ENCODE results near the gene CYP2D6.
A peak's percentile ranks its signal among the peaks of the same experiment; 100 is the strongest.

The CYP2D6 gene

DNA sequence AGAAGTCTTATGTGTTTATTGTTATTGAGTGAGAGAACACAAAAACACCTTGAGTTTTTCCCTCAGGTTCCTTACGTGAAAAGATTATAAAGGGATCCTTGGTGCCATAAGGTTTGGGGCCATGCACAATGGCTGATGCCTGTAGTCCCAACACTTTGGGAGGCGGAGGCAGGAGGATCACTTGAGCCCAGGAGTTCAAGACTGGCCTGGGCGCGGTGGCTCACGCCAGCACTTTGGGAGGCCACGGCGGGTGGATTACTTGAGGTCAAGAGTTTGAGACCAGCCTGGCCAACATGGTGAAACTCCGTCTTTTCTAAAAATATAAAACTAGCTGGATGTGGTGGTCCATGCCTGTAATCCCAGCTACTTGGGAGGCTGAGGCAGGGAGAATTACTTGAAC lies 45.7 kb downstream of the CYP2D6 start:
- no peak for DNase-seq (ENCODE audit: low spot score)

DNA sequence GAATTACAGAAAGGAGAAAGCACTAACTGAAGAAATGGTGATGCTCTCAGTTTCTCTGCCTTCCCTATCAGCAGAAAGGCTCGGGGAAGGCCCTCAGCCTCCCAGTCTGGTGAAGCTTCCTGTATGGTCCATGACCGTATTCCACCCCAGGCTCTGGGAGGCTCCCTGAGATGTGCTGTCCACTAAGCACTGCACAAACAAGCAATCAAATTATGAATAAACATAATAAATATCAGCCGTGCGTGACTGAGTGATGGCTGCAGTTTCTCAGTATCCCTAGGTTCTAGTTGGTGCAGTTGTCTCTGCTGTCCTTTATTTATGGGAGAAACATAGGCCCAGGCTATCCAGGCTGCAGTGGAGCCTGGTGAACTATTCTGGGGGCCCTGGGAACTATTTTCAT lies 47.5 kb downstream of the CYP2D6 start:
- no peak for DNase-seq (ENCODE audit: low spot score)

DNA sequence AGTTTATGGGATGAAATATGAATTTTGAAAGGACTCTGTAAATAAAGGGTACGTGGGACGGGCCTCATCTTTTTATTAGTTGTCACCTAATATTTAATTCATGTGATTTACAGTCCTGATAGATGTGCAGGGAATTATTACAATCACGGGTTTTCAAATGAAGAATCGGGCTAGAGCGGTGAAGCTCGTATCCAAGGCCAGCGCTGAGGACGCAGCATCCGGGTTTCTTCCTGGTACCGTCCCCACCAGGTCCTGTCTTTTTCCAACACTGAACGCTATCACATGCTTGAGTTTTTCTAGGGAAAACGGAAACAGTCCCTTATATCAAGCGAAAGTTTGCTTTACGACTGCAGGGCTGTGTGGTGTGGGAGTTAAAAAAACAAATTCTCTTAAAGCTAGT lies 50.3 kb downstream of the CYP2D6 start:
- DNase-seq (ENCODE audit: low spot score): no peak

DNA sequence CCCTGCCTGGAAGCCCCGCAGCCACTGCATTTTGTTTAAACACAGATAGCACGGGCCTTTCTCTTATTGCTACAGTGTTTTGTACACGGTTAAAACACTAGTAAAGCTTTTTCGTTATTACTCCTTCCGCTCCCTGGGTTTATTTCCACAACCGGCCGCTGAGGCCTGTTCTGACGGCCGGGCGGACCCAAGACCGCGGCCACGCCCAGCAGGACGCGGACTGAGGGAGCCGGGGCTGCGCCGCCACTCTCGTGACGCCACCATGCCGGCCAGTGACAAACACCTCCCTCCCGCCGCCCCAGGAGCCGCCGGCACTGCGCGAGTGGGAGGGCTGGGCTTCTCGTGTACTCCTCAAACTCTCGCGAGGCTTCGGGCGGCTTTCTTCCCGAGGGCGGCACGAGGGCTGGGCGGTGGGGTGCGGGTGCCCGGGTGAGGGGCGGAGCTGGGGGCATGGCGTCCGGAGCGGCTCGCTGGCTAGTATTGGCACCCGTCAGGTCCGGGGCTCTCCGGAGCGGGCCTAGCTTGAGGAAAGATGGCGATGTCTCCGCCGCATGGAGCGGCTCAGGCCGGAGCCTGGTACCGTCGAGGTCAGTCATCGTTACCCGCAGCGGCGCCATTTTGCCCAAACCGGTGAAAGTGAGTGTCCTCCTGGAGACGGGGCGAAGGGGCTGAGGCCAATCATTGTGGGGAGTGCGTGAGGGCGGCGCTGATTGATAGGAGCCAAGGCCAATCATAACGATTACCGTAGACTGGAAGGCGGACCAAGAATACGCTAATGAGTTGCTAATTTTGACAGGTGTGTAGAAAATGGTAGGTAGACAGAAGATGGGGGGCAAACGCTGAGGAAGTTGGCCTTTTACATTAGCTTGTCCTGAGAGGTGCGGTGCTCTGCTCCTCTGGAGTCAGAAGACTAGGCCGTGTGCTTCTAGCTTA lies 51.0 kb downstream of the CYP2D6 start, which contains the start of gene SMDT1:
Gene SMDT1 (plus strand): TSS at position 382 of the 933 bp plus-strand sequence. CDS start 69 bp downstream, at position 451.
- peak; percentile 99 for DNase-seq (ENCODE audit: low spot score)

DNA sequence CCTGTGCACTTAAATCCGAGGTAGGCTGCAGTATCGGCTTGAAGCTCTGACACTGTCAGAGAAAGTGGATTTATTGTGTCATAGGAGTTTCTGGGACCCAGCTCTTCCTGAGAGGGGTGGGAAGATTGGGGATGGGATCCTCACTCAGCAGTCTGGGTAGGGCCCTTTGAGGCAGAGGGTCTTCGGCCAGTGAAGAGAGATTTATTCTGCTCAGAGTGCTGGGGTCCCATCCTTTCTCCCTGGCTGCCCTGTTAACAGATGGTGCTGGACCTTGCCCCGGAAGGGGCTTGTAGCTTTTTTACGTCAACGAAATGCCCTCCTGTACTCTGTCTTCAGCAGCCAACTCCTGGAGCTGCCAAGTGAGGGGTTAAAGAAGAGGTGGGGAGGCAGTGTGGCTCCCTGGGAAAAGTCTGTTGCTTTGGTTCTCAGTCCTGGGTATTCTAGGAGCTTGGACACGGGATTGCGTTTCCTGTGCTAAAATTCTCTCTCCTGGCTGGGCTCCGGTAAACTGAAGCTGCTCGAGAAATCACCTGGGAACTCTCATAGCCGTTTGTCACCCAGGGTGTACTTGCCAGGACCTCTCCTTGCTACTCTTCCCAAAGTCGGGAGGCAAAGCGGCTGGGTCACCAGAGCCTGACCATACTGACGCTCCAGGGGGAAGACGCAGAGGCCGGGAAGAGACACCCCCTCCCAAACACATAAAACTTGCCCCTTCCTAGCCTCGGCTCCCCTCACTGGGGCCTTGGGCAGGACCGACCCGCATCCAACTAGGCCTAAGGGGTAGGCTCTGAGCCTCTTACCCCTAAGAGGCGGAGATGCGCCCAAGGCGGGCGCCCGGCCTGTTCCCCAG lies 51.9 kb downstream of the CYP2D6 start:
- no peak for DNase-seq (ENCODE audit: low spot score)

DNA sequence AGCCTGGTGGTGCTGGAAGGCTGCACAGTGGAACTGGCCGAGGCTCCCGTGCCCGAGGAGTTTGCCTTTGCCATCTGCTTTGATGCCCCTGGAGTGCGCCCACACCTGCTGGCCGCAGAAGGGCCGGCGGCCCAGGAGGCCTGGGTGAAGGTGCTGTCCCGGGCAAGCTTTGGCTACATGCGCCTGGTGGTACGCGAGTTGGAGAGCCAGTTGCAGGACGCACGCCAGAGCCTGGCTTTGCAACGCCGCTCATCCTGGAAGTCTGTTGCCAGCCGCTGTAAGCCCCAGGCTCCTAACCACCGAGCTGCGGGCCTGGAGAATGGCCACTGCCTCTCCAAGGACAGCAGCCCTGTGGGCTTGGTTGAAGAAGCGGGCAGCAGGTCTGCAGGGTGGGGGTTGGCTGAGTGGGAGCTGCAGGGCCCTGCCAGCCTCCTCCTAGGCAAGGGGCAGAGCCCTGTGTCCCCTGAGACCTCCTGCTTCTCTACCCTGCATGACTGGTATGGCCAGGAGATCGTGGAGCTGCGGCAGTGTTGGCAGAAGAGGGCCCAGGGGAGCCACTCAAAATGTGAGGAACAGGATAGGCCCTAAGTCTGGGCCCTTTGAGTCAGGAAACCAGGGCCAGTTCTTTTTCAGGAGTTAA lies 53.0 kb downstream of the CYP2D6 start:
- DNase-seq (ENCODE audit: low spot score): no peak

DNA sequence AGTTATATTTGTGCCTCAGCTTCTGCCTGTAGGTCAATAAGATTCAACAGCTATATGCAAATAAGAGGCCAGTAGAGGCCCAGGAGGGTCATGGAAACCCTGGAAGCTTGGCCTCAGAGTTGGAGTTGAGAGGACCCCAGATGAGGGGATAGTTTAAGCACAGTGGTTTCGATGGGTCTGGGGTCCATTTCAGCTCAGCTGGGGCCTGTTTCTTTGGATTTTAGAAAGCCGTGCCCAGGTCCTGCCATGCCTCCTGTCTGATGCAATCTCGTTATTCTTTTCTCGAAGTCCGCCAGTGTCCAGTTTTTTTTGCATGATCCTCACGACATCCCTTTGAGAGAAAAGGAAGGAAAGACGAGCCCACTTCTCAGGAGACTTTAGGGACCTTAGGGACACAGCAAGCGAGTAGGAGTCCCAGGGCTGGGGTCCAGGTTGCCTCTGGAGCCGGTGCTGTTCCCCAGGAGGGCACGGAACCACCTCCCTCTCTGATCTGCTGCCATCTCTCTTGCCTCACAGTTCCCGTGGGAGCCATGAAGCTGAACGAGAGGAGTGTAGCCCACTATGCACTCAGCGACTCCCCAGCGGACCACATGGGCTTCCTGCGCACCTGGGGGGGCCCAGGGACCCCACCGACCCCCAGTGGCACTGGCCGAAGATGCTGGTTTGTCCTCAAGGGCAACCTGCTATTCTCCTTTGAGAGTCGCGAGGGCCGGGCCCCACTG lies 53.7 kb downstream of the CYP2D6 start:
- no peak for DNase-seq (ENCODE audit: low spot score)
